ENCODE measurements around the gene TMEM151B.

The TMEM151B gene

DNA sequence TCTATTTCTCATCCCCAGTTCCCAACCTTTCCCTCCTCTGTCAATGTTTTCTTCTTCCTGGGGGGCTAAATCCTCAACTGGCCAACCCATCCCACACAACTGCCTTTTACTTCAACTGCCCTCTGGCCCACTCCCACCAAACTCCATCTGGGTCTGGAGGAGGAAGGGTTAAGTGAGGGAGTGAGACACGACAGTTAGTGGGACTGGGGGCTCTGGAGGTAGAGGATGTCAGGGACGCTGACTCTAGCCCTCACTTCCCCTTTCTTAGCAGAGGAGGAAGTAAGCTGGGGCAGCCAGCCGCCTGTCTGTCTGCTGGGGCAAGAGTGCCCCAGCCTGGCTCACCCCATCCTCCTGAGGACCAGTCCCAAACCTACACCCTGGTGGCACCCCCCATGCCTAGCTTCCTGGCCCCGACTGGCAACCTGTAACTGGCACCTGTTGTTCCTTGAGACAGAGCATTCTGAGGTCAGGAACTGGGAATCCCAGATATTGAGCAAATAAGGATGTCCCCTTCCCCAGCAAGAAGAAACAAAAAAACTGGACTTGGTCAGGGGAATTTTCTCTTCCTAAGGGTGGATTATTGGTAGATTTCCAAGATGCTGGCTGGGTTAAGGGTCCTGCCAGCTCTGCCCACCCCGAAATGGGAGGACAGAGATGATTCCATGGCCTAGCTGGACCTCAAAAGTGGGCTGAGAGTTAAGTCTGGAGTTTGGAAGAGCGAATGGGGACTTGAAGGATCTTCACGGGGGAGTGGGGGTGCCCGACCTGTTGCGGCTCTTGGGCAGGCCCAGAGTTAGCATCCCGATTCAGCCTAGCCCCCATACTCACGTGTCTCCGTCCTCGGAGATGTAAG lies 5.9 kb upstream of the TMEM151B start:
- peak overlapping the region; percentile 83 for H3K9ac ChIP-seq (ENCODE audit: insufficient read length, low read depth)
- DNase-seq (ENCODE audit: low read depth, low spot score) = no peak
- H3K9me3 ChIP-seq (ENCODE audit: insufficient read depth, low read length) = no peaks in the 10 kb centered on the region
- H3K27me3 ChIP-seq (ENCODE audit: insufficient read depth, insufficient read length) = peaks cover 19% of the 10 kb centered on the region
- peak overlapping the region; percentile 74 for H3K4me3 ChIP-seq (ENCODE audit: insufficient read length, low read depth)
- TF ChIP-seq SUZ12 (IDR thresholded peaks at IDR 0.05; ENCODE audit: extremely low read depth, insufficient read depth, insufficient read length) = no peak
- TF ChIP-seq ZNF274 (IDR thresholded peaks at IDR 0.05; ENCODE audit: low read depth, low read length) = no peak
- peaks cover 27% of the 10 kb centered on the region for H3K4me1 ChIP-seq (ENCODE audit: insufficient read depth, insufficient read length)
- H3K36me3 ChIP-seq (ENCODE audit: insufficient read depth, insufficient read length, low read length) = peaks cover 34% of the 10 kb centered on the region

DNA sequence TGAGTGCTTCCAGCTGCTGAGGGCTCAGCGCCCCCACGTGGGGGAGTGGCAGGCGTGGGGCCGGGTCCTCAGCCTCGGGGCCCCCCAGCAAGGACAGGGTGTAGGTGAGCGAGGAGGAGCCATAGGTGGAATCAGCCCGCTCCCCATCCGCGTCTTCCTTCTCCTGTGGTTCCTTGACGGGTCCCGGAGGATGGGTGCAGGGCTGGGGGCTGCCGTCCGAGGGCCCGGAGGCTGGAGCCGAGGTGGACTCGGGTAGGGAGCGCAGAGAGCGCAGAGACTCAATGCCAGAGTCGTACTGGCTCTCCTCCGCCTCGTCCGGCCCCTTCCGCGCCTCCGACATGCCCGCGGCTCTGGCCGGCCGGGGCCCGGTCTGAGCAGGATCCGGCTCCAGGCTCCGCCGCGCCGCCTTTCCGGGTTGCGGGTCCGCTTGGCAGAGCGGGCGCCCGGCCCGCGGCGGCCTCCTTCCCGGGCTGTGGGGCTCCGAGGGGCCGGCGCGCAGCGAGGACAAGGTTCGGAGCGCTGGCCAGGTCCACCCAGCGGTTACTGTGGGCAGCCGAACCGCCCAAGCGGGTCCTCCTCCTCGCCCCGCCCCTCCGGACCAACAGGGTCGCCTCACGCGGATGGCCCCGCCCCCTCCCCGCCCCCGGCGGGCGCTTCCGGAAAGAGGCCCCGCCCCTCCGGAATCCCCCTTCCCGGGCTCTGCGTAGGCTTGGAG lies 5.1 kb upstream of the TMEM151B start, which contains the start of gene NFKBIE:
Gene NFKBIE, minus strand, starts transcription at position 545 of the 715 bp plus-strand sequence. Its CDS starts 205 bp downstream, at position 340.
- H3K9me3 ChIP-seq (ENCODE audit: insufficient read depth, low read length) = no peaks in the 10 kb centered on the region
- peaks cover 27% of the 10 kb centered on the region for H3K4me1 ChIP-seq (ENCODE audit: insufficient read depth, insufficient read length)
- H3K9ac ChIP-seq (ENCODE audit: insufficient read length, low read depth) = peak within 1 kb of the TSS; percentile 83
- peak within 1 kb of the TSS; percentile 74 for H3K4me3 ChIP-seq (ENCODE audit: insufficient read length, low read depth)
- peaks cover 27% of the 10 kb centered on the region for H3K27me3 ChIP-seq (ENCODE audit: insufficient read depth, insufficient read length)
- peak; percentile 58 for DNase-seq (ENCODE audit: low read depth, low spot score)
- peaks cover 27% of the 10 kb centered on the region for H3K36me3 ChIP-seq (ENCODE audit: insufficient read depth, insufficient read length, low read length)
- no peak for TF ChIP-seq YY1 (IDR thresholded peaks at IDR 0.05; ENCODE audit: insufficient read depth, insufficient read length)
- TF ChIP-seq ZNF274 (IDR thresholded peaks at IDR 0.05; ENCODE audit: low read depth, low read length) = no peak
- no peak for TF ChIP-seq SUZ12 (IDR thresholded peaks at IDR 0.05; ENCODE audit: extremely low read depth, insufficient read depth, insufficient read length)

DNA sequence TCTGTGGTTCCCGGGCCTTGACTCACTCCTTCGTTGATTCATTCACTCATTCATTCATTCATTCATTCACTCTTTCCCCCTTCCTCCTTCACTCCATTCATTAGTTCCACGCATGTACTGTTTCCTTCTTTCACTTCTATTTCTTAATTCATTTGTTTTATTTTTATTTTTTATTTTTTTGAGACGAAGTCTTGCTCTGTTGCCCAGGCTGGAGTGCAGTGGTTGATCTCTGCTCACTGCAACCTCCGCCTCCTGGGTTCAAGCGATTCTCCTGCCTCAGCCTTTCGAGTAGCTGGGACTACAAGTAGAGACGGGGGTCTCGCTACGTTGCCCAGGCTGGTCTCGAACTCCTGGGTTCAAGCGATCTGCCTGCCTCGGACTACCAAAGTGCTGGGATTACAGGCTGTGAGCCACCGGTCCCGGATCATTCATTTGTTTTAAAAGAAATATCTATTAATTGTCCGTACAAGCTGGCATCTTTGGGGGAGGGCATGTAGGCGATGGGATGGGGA lies 4.5 kb upstream of the TMEM151B start:
- no peak overlapping the region for H3K9ac ChIP-seq (ENCODE audit: insufficient read length, low read depth)
- no peak for TF ChIP-seq SUZ12 (IDR thresholded peaks at IDR 0.05; ENCODE audit: extremely low read depth, insufficient read depth, insufficient read length)
- no peak for TF ChIP-seq ZNF274 (IDR thresholded peaks at IDR 0.05; ENCODE audit: low read depth, low read length)
- no peak for TF ChIP-seq YY1 (IDR thresholded peaks at IDR 0.05; ENCODE audit: insufficient read depth, insufficient read length)
- H3K4me3 ChIP-seq (ENCODE audit: insufficient read length, low read depth) = no peak overlapping the region
- peaks cover 27% of the 10 kb centered on the region for H3K4me1 ChIP-seq (ENCODE audit: insufficient read depth, insufficient read length)
- H3K36me3 ChIP-seq (ENCODE audit: insufficient read depth, insufficient read length, low read length) = peaks cover 21% of the 10 kb centered on the region
- H3K9me3 ChIP-seq (ENCODE audit: insufficient read depth, low read length) = no peaks in the 10 kb centered on the region
- DNase-seq (ENCODE audit: low read depth, low spot score) = no peak
- peaks cover 27% of the 10 kb centered on the region for H3K27me3 ChIP-seq (ENCODE audit: insufficient read depth, insufficient read length)

DNA sequence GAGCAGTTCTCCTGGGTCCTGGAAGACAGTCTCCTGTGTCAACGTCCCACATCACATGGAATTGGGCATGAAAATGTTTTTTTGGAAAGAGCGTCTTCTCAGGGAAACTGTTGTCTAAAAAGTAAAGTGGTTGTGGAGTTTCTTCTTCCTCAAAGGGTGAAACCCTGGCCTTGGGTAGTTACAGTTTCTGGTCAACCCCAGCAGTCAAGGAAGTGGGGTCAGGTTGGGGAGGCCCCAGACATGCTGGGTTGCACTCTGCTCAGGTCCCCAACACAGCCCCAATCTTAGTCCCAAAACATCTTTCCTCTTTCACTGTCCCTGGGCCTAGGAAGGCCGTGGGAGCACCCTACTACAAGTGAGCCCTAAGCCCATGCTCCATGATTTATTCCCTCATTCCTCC lies 3.9 kb upstream of the TMEM151B start:
- Histone ChIP-seq H3K4me3 (ENCODE audit: insufficient read length, low read depth) (no peak overlapping the region), H3K4me1 (ENCODE audit: insufficient read depth, insufficient read length) (peaks cover 27% of the 10 kb centered on the region), H3K36me3 (ENCODE audit: insufficient read depth, insufficient read length, low read length) (peaks cover 15% of the 10 kb centered on the region), H3K27me3 (ENCODE audit: insufficient read depth, insufficient read length) (peaks cover 27% of the 10 kb centered on the region), H3K9me3 (ENCODE audit: insufficient read depth, low read length) (no peaks in the 10 kb centered on the region), H3K9ac (ENCODE audit: insufficient read length, low read depth) (no peak overlapping the region)
- TF ChIP-seq YY1 (IDR thresholded peaks at IDR 0.05; ENCODE audit: insufficient read depth, insufficient read length) = no peak
- TF ChIP-seq SUZ12 (IDR thresholded peaks at IDR 0.05; ENCODE audit: extremely low read depth, insufficient read depth, insufficient read length) = no peak
- no peak for TF ChIP-seq ZNF274 (IDR thresholded peaks at IDR 0.05; ENCODE audit: low read depth, low read length)
- no peak for DNase-seq (ENCODE audit: low read depth, low spot score)

DNA sequence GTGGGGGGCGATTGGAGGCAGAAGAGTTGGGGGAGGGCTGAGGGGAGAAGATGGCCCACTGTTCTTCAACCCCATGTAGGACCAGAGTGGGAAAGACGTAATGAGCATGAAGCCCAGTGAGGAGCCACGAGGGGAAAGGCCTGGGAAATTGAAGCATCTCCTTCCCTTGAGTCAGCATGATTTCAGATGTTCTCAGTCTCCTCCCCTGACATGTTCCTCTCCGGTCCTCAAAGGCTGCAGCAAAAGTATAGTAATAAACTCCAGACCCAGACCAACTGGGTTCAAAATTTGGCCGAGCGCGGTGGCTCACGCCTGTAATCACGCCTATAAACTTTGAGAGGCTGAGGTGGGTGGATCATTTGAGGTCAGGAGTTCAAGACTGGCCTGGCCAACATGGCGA lies 3.0 kb upstream of the TMEM151B start:
- Histone ChIP-seq H3K27me3 (ENCODE audit: insufficient read depth, insufficient read length) (peaks cover 27% of the 10 kb centered on the region), H3K4me1 (ENCODE audit: insufficient read depth, insufficient read length) (peaks cover 25% of the 10 kb centered on the region), H3K36me3 (ENCODE audit: insufficient read depth, insufficient read length, low read length) (peaks cover 6% of the 10 kb centered on the region), H3K9me3 (ENCODE audit: insufficient read depth, low read length) (no peaks in the 10 kb centered on the region), H3K9ac (ENCODE audit: insufficient read length, low read depth) (no peak overlapping the region), H3K4me3 (ENCODE audit: insufficient read length, low read depth) (no peak overlapping the region)
- TF ChIP-seq ZNF274 (IDR thresholded peaks at IDR 0.05; ENCODE audit: low read depth, low read length) (no peak), YY1 (IDR thresholded peaks at IDR 0.05; ENCODE audit: insufficient read depth, insufficient read length) (no peak), SUZ12 (IDR thresholded peaks at IDR 0.05; ENCODE audit: extremely low read depth, insufficient read depth, insufficient read length) (no peak)
- no peak for DNase-seq (ENCODE audit: low read depth, low spot score)

DNA sequence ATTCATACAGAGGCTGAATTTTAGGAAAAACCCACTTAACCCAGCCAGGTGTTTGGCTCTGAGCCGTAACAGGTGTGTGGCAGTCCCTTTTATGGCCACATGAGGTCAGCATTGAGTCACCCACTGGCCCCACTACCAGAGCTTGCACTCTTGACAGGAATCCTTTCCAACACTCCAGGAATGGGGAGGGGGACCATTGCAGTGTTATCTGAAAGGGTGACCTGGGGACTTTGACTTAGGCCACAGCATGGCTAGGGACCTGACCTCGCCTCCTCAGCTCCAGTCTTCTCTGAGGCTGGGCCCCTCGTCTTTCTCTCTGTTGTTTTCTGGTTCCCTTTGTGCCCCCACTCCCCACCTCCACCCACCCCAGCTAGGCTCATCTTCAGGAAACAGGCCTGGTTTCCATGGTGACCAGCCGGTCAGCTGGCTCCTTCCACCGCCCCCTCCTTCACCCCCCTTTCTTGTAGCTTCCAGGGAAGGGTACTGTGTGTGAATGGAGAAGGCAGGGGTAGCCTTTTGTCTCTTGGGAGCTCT lies 2.1 kb upstream of the TMEM151B start:
- DNase-seq (ENCODE audit: low read depth, low spot score) = peak; percentile 64
- Histone ChIP-seq H3K9ac (ENCODE audit: insufficient read length, low read depth) (no peak overlapping the region), H3K36me3 (ENCODE audit: insufficient read depth, insufficient read length, low read length) (no peaks in the 10 kb centered on the region), H3K27me3 (ENCODE audit: insufficient read depth, insufficient read length) (peaks cover 27% of the 10 kb centered on the region), H3K4me1 (ENCODE audit: insufficient read depth, insufficient read length) (peaks cover 18% of the 10 kb centered on the region), H3K9me3 (ENCODE audit: insufficient read depth, low read length) (no peaks in the 10 kb centered on the region), H3K4me3 (ENCODE audit: insufficient read length, low read depth) (no peak overlapping the region)
- TF ChIP-seq ZNF274 (IDR thresholded peaks at IDR 0.05; ENCODE audit: low read depth, low read length) (no peak), SUZ12 (IDR thresholded peaks at IDR 0.05; ENCODE audit: extremely low read depth, insufficient read depth, insufficient read length) (no peak), YY1 (IDR thresholded peaks at IDR 0.05; ENCODE audit: insufficient read depth, insufficient read length) (no peak)
